Chondrocyte (in vitro differentiated cells): ENCODE data around the gene NAV2. TPM values are rescaled to one million over a fixed set of nuclear protein-coding genes. Genes with fewer than 3 reads are reported as not detected.

Experiments used
- DNase-seq: peaks from one replicate; pipeline ENCODE4 v3.0.0; 2021; ENCODE audit warnings: mixed read lengths, low spot score
- H3K27ac Mint-ChIP-seq: one replicate; pipeline ENCODE4 v1.8.0; 2021; ENCODE audit warnings: mild to moderate bottlenecking, moderate library complexity, mixed read lengths; ENCODE audit not compliant: unreplicated experiment
- H3K27me3 Mint-ChIP-seq: 2 replicates; pipeline ENCODE4 v1.8.0; 2021; ENCODE audit warnings: low read depth, mixed read lengths
- H3K36me3 Mint-ChIP-seq: 2 replicates; pipeline ENCODE4 v1.8.0; 2021; ENCODE audit warnings: low read depth, mixed read lengths
- H3K4me1 Mint-ChIP-seq: 2 replicates; pipeline ENCODE4 v1.8.0; 2021; ENCODE audit warnings: low read depth, mild to moderate bottlenecking, mixed read lengths
- H3K4me3 Mint-ChIP-seq: one replicate; pipeline ENCODE4 v1.8.0; 2021; ENCODE audit warnings: mild to moderate bottlenecking, moderate library complexity, mixed read lengths; ENCODE audit not compliant: unreplicated experiment
- H3K9me3 Mint-ChIP-seq: 2 replicates; pipeline ENCODE4 v1.8.0; 2021; ENCODE audit warnings: low read depth, mixed read lengths
- total RNA-seq: library from RNA; stranded (reverse); gene quantifications from 3 replicates; pipeline ENCODE4 v1.2.1, GENCODE V29; 2021
- TF ChIP-seq, protein P1 (sequence below): fragments of 200-600 bp; sonication (generic); IDR thresholded peaks from 2 replicates; pipeline ENCODE4 v1.5.0; 2021; ENCODE audit warnings: antibody characterized with exemption, mild to moderate bottlenecking, moderate library complexity

NAV2 gene
- total RNA-seq, 1 donor from 2014 or later = 87.0 TPM

DNA sequence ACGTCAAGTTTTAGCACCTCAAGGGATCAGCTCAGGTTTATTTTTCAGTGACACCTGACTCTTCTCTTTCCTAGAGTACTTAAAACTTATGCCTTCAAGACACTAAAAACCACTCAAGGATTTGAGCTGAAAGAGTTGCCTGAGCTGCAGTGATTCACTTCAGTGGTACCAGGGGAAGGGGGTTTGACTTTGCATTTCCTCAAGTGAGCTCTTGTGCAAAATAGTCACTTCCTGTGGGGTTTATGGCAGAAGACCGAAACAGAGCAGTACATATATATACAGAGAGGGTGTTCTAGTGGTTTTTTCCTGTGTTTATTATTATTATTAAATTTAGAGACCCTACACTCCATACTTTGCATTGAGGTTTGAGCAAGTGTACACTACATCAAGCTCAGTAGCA is 386.9 kb downstream of the NAV2 start:
- no peaks in the 10 kb centered on the region for H3K9me3 Mint-ChIP-seq
- TF ChIP-seq, protein P1, sequence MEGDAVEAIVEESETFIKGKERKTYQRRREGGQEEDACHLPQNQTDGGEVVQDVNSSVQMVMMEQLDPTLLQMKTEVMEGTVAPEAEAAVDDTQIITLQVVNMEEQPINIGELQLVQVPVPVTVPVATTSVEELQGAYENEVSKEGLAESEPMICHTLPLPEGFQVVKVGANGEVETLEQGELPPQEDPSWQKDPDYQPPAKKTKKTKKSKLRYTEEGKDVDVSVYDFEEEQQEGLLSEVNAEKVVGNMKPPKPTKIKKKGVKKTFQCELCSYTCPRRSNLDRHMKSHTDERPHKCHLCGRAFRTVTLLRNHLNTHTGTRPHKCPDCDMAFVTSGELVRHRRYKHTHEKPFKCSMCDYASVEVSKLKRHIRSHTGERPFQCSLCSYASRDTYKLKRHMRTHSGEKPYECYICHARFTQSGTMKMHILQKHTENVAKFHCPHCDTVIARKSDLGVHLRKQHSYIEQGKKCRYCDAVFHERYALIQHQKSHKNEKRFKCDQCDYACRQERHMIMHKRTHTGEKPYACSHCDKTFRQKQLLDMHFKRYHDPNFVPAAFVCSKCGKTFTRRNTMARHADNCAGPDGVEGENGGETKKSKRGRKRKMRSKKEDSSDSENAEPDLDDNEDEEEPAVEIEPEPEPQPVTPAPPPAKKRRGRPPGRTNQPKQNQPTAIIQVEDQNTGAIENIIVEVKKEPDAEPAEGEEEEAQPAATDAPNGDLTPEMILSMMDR = no peak
- H3K4me3 Mint-ChIP-seq = no peak overlapping the region
- peaks cover 61% of the 10 kb centered on the region for H3K4me1 Mint-ChIP-seq
- no peaks in the 10 kb centered on the region for H3K27me3 Mint-ChIP-seq
- peaks cover 58% of the 10 kb centered on the region for H3K36me3 Mint-ChIP-seq
- H3K27ac Mint-ChIP-seq = peak overlapping the region; percentile 93
- no peak for DNase-seq

DNA sequence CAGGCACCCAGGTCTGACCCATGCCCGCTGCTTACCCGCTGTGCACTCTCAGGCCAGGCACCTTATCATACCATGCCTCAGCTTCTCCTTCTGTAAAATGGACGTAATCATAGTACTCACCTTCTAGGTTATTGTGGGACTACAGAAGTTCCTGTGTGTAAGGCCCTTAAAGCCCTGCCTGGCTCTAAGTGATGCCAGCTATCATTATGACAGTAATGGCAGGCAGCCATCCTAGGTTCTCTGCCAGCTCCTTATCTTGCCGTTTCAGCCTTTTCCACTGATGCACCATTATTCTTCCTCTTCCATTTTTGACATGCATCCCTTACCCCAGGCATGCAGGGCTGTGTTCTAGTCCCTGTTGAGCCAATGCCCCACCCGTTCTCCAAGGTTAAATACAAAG is 389.8 kb downstream of the NAV2 start:
- Mint-ChIP-seq H3K4me1 (peaks cover 37% of the 10 kb centered on the region), H3K9me3 (no peaks in the 10 kb centered on the region), H3K36me3 (peaks cover 60% of the 10 kb centered on the region), H3K27me3 (no peaks in the 10 kb centered on the region), H3K4me3 (no peak overlapping the region), H3K27ac (peak overlapping the region; percentile 60)
- DNase-seq = no peak
- TF ChIP-seq, protein P1 = no peak

DNA sequence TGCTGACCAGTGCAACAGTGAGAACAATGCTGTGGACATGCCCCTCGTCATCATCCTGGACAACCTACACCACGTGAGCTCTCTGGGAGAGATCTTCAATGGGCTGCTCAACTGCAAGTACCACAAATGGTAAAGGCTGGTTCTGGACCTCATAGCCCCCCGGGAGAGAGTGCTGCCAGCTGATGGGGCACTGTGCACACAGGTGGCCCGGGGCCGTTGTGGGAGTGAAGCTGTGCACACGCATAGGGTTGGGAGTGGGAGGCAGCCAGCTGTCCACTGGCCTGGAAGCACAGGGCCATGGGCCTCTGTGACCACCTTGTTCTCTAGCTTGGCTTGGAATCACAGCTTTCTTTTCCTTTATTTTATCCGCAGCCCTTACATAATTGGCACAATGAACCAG is 390.6 kb downstream of the NAV2 start:
- Mint-ChIP-seq H3K4me1 (peaks cover 36% of the 10 kb centered on the region), H3K27me3 (no peaks in the 10 kb centered on the region), H3K27ac (no peak overlapping the region), H3K9me3 (no peaks in the 10 kb centered on the region), H3K4me3 (no peak overlapping the region), H3K36me3 (peaks cover 66% of the 10 kb centered on the region)
- TF ChIP-seq, protein P1 = no peak
- no peak for DNase-seq

DNA sequence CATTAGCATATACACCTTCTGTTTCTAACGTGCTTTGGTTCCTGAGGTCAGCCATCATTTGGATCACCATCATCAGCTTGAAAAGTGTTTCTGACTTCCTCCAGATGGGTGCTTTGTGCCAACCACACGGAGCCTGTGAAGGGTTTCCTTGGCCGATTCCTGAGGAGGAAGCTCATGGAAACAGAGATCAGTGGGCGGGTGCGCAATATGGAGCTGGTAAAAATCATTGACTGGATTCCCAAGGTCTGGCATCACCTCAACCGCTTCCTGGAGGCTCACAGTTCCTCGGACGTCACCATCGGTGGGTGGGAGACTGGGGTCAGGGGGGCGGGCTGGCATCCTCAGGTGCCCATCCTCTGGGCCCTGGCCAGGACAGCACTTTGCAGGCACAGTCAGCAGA is 392.8 kb downstream of the NAV2 start:
- Mint-ChIP-seq H3K9me3 (no peaks in the 10 kb centered on the region), H3K27ac (no peak overlapping the region), H3K4me3 (no peak overlapping the region)

DNA sequence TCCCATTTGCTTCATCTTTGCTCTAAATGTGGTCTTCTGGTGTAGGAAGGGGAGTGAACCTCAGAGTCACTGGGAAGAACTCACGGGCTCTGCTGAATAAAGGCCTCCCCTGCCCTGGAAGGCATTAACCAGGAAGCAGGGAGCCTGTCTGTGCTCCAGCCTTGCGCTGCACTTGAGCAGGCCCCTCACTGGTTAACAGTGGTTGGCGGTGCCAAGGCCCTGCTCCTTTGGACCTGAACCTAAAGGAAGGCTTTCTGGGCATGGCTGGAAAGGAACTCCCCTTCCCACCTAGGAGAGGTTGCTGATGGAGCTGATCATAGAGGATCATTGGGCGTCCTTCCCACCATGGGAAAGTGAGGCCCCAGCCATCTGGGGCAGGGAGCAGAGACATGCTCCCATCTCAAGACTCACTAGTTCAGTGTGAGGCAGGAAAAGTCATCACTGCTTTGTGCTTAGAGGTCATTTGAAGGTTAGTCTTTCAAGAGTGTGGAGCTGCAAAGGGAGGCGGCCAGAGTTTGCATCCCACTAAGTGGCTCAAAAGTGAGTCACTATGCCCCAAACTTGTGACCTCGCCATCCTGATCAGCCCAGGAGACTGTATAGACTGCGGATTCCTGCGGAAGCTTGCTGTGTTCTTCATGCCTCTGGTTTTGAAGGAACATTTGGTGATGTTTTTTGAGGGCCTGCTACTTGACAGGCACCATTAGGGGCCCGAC is 397.3 kb downstream of the NAV2 start:
- DNase-seq = no peak

More for the DNA sequence above, 392.8 kb downstream of the NAV2 start:
- Mint-ChIP-seq H3K36me3 (peaks cover 62% of the 10 kb centered on the region), H3K4me1 (peaks cover 36% of the 10 kb centered on the region), H3K27me3 (no peaks in the 10 kb centered on the region)
- TF ChIP-seq, protein P1 = no peak
- no peak for DNase-seq

More for the DNA sequence above, 397.3 kb downstream of the NAV2 start:
- H3K4me3 Mint-ChIP-seq = no peak overlapping the region
- no peaks in the 10 kb centered on the region for H3K27me3 Mint-ChIP-seq
- H3K36me3 Mint-ChIP-seq = peaks cover 35% of the 10 kb centered on the region
- peaks cover 67% of the 10 kb centered on the region for H3K4me1 Mint-ChIP-seq
- H3K9me3 Mint-ChIP-seq = no peaks in the 10 kb centered on the region
- peak overlapping the region; percentile 98 for H3K27ac Mint-ChIP-seq
- TF ChIP-seq, protein P1 = no peak
